ENCODE measurements around the gene GREM2.

Gene GREM2

DNA sequence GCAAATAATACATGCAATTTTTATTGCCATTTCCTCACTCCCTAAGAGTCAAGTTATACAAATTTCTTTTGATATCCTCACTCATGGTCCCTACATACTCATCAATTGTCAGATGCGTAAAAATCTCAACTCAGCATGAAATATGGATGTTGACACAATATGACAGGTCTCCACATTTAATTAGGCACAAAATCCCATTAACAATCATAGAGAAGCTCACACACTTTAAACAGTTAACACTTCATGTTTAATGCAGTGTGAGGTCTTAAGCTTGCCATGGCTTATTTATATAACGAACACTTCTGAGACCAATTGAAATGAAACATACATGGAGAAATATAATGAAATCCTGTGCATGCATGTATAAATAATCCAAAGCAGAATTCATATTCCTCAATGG, 58.6 kb downstream of the GREM2 start:
- no peak for DNase-seq

DNA sequence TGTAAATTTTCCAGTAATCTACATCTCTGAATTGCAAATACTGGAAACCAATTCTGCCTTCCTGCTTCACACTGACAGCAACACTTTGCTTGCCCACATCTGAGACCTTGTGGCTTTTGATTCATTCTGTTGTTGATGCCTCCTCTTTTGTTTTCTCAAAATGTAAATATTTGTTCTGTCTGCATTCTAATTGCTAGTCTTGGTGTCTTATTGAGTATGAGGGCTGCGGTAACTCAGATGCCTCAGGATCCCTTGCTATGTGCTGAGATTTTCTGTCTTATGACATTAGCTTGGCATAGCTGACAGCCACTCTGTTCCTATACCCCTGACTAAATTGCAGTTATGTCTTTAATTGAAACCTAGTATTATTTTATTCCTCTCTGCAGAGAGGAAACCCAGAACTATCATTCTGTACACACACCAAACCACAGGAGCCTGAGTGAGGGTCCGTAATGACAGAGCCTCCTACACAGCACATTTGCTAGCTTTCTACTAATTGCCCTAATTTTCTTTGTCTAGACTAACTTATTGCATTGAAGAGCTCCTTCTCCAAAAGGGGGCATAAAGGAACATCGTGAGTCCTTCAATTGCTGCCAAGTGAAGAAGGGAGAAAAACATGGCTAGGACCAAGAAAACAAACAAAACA, 72.1 kb downstream of the GREM2 start:
- no peak for DNase-seq

DNA sequence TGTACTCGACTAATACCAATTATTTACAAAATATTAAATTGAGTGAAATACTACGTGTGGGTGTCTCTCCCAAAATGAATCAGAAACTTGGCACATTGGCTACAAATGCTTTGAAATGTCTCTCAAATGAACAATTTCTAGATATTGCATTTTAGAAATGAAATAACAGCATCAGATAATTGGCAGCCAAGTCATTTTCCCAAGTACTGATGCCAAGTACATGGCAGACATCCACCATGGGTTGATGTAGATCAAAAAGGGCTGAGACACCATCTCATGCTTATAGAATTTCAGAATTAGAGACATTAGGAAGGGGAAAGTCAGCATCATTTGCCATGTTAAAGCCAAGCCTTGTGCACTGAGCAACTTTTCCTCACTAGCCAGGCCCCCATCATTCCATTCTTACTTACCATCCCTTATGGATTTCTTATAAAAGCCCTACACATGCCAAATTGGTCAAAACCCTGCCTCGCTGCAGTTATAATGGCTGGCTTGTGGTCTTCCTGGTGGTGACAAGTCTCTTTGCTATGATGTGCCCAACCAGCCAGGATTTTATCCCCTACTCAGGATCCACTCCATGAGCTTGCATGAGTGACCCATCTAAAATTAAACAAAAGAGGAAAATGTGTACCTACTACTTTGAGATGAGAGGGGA, 73.1 kb downstream of the GREM2 start:
- no peak for DNase-seq

DNA sequence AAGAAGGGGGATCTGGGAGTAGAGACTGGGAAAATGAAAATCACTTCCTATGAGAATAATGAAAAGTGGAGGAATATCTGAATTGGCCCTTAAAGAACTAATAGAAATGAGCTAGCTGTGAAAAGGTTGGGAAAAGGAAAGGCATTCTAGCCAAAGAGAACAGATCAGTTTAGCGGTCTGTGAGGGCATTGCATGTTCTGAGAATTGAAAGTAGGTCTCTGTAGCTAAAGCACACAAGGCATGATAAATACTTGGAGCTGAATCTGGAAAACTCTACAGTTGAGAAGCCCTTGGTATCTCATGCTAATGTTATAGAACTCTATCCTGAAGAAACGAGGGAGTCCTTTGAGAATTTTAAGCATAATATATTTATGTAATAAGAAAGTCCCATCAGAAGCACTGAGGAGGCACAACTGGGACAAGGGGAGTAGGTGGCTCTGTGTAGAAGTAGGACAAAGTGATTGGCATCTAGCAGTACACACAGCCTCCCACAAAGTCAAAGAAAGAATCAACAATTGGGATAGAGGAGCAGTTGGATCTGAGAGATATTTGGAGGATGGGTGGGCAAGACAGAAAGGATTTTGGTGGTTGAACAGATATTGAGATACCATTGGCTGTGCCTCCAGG, 78.7 kb downstream of the GREM2 start:
- no peak for DNase-seq

DNA sequence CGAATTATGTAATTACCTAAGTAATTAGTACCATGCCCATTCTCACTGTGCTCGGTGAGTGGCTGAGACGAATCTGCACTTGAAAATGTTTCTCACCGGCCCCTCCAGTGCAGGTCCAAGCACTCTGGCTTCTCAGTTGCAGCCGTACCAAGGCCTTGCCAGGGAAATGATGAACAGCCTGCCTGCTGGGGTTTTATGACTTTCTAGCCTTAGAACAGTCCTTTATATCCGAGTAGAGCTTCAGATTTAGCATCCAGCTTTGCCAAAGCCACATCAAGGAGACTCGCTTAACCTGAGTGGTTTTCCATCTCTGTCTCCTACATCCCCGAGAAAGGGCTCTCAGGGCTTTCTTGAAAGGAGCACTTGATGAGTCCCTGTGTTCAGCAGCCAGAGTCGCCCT, 83.4 kb downstream of the GREM2 start:
- no peak for DNase-seq

DNA sequence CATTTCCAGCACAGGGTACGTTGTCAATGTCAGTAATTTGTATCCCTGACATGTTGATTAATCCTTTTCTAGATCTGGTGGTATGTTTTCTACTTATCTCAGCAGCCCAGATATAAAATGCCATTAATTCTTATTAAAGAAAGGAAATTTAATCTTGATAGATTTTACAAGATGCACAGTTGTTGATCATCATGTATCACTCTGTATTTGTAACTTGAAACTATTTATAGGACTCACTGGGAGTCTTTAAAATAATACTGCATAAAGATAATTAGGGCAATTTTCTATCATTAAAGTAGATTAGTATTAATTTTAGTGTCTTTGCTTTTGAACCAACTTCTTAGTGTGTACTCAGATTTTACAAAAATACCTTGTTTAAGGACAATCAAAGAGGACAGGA, 84.9 kb downstream of the GREM2 start:
- DNase-seq = no peak

DNA sequence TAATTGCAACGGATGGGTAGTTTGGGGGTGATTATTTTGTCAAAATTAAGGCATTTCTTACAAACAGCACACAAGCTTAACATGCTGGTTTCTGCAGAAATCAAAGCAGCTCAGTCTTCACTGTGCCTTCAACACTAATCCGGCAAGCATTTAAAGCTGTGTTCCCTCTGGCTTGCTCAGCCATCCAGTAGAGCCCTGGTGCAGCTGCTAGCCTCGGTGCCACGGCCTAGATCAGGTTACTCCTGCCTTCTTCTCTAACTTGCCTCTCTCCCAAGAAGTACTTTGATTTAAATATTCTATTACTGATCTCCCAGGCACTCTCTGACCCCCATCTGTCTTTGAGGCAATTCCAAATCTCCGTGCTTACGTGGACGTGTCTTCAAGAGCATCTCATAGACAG, 85.6 kb downstream of the GREM2 start:
- DNase-seq = no peak

DNA sequence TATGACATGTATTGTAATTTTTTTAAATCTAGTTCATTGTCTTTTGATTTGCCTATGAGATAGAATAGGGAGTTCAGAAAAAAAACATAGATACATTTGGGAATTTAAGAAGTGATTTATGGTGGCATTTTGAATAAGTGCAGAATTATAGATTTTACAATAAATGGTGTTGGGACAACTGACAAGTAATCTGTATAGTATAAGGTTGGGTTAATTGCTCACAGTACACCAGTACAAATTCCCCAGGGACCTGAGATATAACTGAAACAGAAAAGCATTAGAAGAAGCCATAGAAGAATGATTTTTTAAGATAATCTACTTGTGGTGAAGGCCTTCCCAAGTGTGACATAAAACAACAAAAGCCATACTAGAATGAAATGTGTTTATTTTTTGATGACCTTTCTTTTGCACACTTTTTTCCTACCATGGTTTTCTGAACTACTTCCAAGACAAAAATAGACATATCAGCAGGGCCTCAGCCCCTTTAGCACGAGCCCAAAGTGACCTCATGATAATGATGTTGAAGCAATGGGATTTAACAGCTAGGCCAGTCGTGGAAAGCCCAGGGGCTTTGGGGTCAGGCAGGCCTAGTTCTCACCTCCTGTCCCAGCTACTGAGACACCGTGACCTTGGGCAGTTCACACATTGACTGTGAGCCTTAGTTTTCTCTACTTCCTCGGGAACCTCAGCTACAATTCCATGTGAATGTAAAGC, 87.4 kb downstream of the GREM2 start:
- no peak for DNase-seq

DNA sequence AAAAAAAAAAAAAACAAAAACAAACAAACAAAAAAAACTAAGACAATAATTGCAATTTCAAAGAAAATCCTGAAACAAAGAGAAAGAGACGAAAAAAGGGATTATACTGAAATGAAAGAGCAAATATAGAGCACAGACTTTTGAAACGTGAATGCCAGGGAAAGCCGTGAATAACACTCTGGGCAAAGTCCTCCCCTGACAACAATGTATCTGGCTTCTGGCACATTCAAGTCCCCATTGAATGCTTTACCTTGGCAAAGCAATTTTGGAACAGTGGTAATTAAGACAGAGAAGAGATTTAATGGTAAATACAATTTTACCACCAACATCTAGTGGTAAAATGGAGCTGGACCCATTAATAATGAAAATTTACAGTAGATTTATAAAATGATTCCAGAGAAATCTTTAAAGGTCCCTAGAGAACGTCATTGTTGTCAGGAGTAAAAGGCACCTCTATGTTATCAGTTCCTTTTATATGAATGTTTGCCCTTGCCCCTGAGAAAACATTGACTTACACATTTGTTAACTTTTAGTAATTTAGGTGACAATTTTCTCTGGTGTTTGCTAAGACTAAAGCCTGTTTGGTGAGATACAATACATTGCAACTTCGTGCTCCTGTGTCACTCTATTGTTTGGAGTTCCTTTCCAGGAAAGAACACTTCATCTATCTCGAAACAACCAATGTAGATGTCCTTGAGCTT, 89.7 kb downstream of the GREM2 start:
- DNase-seq = no peak

DNA sequence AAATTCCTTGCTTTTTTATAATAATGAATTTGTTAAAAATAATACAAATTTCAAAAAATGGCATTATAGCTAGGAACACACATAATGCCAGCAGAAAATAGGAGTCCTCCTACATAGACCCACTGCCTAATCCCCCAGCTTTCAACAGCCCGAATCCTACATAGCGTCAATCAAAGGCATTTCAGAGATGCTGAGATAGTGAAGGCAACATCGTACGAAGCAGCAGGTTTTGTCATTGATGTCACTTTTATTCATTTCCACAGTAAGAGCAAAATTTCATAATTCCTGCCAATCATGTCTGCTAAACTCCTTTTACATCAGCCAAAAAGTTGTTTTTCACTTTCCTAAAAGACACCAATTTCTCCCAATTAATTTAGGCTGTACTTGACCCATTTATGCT, 94.1 kb downstream of the GREM2 start:
- DNase-seq = no peak

DNA sequence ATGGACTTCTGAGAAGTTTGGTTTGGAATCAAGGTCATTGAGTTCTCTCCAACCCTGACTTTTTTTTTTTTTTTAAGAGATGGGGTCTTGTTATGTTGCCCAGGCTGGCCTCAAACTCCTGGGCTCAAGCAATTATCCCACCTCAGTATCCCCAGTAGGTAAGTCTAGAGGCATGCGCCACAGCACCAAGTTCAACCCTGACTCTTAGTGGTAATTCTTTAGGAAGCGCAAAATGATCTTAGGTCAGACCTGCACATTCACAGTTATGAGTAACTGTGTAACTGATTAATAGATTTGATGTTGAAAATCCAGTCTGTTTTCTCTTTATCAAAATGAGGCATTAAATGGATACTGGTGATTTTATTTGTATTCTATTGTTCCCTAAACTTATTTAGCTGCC, 95.9 kb downstream of the GREM2 start:
- DNase-seq = no peak

DNA sequence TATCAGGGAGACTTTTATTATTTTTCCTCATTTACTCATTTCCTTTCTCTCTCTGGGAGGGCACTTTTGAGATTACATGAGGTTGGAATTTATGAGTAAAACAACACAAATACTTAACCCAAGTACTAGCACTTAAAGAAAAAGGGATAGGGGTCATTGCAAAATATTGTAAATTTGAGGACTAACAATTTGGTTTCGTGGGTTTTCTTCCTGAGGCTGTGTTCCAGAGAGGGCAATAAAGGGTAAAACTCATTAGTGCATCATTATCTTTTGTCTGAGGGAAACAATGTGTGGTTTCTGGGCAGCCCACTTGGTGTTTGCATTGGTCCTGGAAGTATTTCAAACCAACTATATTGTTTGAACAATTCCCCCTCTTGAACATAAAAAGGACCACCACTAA, 96.5 kb downstream of the GREM2 start:
- DNase-seq = no peak

DNA sequence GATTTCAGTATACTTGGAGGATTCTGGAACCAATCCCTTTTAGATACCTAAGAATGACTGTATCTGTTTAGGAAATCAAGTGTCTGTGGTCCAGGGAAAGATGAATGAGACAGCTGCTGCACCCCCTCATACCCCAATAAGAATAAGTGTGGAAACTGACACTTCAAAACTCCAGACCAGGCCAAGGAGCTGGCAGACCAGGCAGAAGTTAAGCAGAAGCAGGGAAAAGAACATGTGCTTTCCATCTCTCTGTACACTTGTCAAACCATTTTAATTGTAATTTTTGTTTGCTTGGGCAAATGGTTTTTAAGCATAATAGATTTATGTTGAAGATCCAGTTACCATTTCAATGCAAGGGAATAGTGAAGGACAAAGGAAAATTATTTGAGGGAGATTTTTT, 100.2 kb downstream of the GREM2 start:
- DNase-seq = no peak

DNA sequence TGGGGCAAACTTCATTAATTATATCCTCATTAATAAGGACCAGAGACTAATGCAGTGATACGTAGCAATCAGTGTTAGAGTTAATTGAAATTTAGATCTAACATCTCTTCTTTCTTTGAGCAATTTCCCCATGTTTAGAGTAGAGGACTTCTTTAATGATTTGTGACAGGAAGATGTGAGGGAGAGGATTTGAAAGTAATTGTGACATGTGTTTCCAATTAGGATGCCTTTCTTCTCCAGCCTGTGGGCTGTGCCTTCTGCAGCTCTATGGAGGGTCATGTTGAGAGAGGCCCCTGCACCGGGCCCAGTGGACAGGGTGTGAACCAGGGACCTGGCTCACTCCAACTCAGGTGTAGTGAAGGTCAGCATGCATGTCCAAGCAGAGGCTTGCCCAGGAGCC, 103.0 kb downstream of the GREM2 start:
- DNase-seq = no peak

DNA sequence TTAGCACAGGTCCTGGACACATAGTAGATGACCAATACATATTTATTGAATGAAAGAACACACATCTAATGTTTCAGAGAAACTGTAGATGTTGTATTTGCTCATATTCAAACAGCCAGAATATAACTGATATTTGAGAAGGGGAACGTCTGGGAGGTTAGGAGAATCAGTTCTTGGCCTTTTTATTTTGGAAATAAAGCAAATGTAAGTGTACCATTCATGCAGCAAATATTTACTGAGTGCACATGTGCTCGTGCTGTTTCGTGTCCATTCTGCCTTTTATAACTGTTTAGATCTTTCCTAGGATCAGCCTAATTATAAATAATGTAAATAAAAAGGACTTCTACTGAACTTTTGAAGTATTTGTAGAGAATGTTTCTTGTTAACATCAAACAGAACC, 103.8 kb downstream of the GREM2 start:
- no peak for DNase-seq

DNA sequence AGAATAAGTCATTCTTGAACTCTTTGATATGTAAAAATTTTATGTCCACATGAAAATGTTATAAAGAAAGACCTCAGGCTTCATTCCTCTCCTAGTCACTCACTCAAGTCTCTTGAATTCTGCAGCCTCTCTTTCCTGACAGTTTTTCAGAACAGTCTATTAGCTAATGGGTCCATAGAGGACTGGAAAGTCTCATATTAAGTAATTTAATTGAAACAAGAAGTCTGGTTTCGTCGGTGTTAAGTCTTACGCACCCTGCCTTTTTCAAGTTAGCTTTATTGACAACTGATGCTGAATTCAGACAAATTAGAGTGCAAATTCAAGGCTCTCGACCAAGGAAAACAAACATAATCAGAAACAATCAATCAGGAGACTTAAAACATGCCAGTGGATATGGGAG, 105.8 kb downstream of the GREM2 start:
- no peak for DNase-seq

DNA sequence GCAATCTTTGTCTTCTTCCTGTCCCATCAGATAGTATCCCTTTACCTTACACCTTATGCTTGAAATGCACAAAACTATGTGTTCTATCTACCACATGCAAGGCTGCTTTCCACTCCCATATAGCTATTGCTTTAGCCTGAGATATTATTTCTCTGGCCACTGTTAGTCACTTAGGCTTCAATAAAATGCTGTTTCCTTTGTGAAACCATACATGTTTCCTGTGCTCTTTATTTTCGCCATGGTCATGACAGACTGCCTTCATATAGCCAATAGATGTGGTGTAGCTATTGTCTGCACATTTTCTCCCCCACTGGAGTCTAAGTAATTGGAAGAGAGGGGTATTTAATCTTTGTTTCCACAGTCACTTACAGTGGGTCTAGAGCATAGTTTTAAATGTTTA, 108.4 kb downstream of the GREM2 start:
- no peak for DNase-seq

DNA sequence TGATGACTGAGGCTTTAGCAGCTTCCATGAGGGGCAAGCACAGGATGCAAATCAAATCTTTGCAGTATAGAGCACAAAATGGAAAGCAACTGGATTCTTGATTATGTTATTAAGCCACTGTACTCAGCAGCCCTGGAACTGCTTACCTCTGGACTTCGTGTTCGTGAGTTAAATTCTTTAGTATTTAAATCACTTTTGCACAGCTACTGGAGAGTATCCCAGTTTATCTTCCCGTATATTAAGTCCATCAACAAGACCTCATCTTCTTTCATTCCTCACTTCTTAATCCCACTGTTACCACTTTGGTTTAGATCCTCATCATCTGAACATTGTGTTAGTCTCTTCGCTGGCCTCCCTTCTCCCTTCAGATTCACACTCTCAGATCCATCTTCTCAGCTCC, 108.9 kb downstream of the GREM2 start:
- no peak for DNase-seq

DNA sequence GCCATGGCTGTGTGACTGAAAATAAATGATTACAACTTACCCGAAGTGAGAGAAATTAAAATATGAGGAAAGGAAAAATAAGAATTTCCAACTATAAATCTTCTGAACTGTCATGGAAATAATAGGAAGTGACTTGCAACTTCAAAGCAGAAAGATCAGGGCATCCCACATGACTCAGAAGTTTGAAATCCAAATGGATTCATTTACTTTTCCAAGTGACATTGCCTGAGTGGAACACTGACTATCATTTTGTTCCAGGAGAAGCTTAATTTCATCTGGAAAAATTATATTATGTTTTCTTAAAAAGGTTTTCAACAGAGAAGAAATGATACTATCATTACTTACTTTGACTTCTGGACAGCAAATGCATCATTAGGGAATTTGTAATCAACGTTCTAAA, 110.8 kb downstream of the GREM2 start:
- no peak for DNase-seq

DNA sequence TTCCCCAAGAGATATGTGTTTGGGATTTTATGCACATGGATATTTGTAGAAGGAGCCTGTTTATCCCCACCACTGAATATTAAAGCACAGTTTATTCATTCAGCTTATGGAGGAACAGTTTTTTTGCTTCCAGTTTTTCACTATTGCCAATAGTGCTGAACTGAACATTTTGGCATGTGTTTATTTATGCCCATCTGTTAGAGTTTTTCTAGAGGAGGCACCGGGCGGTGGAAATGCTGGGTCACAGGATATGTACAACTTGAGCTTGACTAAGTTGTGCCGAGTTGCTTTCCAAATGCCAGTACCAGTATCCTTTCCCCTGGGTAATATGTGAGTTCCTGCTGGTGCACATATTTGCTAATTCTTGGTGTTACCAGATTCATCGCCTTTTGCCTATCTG, 111.3 kb downstream of the GREM2 start:
- no peak for DNase-seq

DNA sequence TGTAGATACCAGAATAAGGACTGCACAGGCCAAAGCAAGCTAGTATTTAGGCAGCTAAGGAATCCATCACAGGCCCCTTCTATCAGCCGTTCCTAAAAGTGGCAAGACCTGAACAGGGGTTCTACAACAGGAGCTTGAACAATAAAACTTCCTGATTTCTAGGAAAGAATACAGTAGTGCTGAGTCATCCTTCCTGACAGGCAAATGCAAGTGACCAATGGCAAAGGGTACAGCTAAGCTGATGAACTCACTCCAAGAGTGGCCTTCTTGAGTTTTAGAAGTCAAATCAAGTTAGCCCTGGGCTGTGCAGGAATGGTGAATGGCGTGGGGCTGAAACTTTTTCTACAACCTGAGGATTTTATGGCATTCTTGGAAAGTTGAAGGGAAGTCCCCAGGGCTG, 112.9 kb downstream of the GREM2 start:
- DNase-seq = no peak

DNA sequence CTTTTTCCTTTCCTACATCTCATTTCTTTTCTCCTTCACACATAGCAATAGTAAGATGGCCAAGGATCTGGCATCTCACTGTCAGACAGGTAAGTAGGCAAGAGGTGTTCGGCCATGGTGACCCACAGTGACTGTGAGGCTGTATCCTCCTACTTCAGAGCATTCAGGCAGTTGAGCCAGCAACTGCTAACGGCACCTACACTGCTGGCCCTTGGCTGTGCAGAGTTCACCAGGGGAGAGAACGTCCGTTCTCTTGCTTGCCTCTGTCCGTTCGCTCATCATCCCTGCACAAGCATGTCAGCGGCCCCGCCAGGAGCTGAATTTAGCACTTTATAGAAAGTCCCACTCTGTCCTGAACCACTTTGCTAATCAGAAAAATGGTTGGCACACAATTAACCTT, 113.6 kb downstream of the GREM2 start:
- no peak for DNase-seq

DNA sequence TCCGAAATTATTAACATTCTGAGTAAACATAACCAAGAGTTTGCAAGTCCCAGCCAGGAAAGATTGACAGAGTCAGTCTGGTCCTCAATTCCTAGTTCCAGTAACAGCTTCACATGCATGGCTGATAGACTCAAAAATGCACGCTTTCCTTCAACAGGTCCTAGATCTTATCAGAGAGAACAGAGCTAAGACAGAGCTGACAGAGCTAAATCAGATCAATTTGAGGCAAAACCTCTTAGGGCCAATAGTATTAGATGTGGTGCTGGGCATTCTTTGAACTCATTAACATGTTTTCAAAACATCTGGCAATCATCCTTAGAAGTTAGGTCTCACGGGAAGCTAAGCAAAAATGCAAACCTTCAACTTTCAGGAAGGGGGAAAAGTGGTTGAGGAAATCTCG, 114.0 kb downstream of the GREM2 start:
- DNase-seq = no peak
